ENCODE results near the gene ITGB4.

DNA sequence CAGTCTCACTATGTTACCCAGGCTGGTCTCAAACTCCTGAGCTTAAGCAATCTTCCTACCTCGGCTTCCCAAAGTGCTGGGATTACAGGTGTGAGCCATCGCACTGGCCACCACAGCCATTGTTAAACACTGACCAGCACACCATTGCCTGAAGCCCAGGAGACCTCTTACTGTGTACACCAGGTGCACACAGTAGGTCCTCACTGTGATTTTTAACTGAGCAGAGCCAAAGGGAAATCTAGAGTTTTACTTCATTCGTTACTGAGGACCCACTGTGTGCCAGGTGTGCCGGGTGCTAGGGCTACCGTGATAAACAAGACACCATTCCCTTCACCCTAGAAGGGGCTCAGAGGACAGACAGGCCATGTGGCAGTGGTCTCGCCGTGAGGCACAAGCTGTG is 4.2 kb downstream of the ITGB4 start:
- TF ChIP-seq TAF1 (IDR thresholded peaks at IDR 0.05; ENCODE audit: borderline replicate concordance, insufficient read depth, low read length): no peak
- TF ChIP-seq REST (IDR thresholded peaks at IDR 0.05; ENCODE audit: insufficient read depth in 1 of 2, low read depth in 2 of 2, low read length in 2 of 2): no peak
- no peak for TF ChIP-seq POLR2AphosphoS5 (IDR thresholded peaks at IDR 0.05; ENCODE audit: low read depth, low read length)
